HepG2 (cell line): ENCODE measurements around the gene RTBDN. TPM values are rescaled to one million over a fixed set of nuclear protein-coding genes. Genes with fewer than 3 reads are reported as not detected.

ENCODE experiments used
- ATAC-seq: fragments of 200-7000 bp; cut with Tn5 transposase; 3 replicates; pipeline ENCODE4 v1.9.1; 2020; ENCODE audit warnings: mild to moderate bottlenecking, moderate library complexity
- BruUV-seq: library from RNA; stranded (reverse); fragments of 400-500 nt; replicated peaks from 2 replicates; lab custom pipeline; 2021; lab: Mats Ljungman, UMichigan
- CTCF ChIA-PET: fragments of 300-600 bp; formaldehyde crosslinking; extraction: SDS; loops from one replicate; lab custom pipeline; 2021; ENCODE audit warnings: low total read pairs, inconsistent platforms, low intra/inter-chr PET ratio; lab: Yijun Ruan, JAX
- POLR2A ChIA-PET: fragments of 350-600 bp; sonication (Branson Sonifier 250); formaldehyde crosslinking; loops from one replicate; lab custom pipeline; 2020; ENCODE audit warnings: antibody characterized with exemption, inconsistent platforms; lab: Yijun Ruan, JAX
- DNase-seq: peaks from one replicate; pipeline ENCODE4 v3.0.0-alpha.2; 2015; ENCODE audit warnings: low spot score
- FAIRE-seq: peaks from 3 replicates; lab custom pipeline; 2011; peaks lifted over from hg19 to GRCh38; lab: Jason Lieb, UNC
- H2AFZ ChIP-seq: one replicate; pipeline ENCODE4 v1.6.1; 2011; ENCODE audit warnings: low read length, inconsistent platforms
- H3K27ac ChIP-seq: fragments of 300-600 bp; 3 replicates; pipeline ENCODE4 v1.8.0; 2011; ENCODE audit warnings: mixed run types, mild to moderate bottlenecking, mixed read lengths, low read length, inconsistent platforms; ENCODE audit not compliant: insufficient read depth; ENCODE audit errors: extremely low read length
- H3K27me3 ChIP-seq, 2 experiments: fragments of 200-600 bp in 1 of 2; 2 replicates in 1 of 2; 3 replicates in 1 of 2; pipeline versions ENCODE4 v1.6.0 to v1.8.0; 2011; ENCODE audit warnings: low read length in 2 of 2, mild to moderate bottlenecking in 2 of 2, moderate library complexity in 2 of 2, inconsistent platforms in 1 of 2; ENCODE audit not compliant: insufficient read depth in 2 of 2, control insufficient read depth in 1 of 2
- H3K36me3 ChIP-seq, 2 experiments: fragments of 200-600 bp in 1 of 2; replicated peaks in 1 of 2; 2 replicates in 1 of 2; 3 replicates in 1 of 2; pipeline versions ENCODE4 v1.5.1 to v1.8.0; 2011; ENCODE audit warnings: low read length in 2 of 2, inconsistent platforms in 1 of 2; ENCODE audit not compliant: insufficient read depth in 2 of 2, control insufficient read depth in 1 of 2
- H3K4me1 ChIP-seq: 2 replicates; pipeline ENCODE4 v1.5.1; 2012; ENCODE audit warnings: low read length, inconsistent platforms; ENCODE audit not compliant: insufficient read depth
- H3K4me2 ChIP-seq: 2 replicates; pipeline ENCODE4 v1.6.0; 2011; ENCODE audit warnings: low read depth, low read length, inconsistent platforms
- H3K4me3 ChIP-seq, 3 experiments: fragments of 200-600 bp in 1 of 3; sonication (generic), shearing (Covaris generic) in 1 of 3; replicated peaks in 1 of 3; 2 replicates each; pipeline ENCODE4 v1.5.1; 2011 to 2016; ENCODE audit warnings: low read length in 3 of 3, inconsistent platforms in 2 of 3, low read depth in 2 of 3, mild to moderate bottlenecking in 2 of 3, control low read depth in 1 of 3, mixed read lengths in 1 of 3; ENCODE audit not compliant: insufficient read depth in 1 of 3
- H3K79me2 ChIP-seq: one replicate; pipeline ENCODE4 v1.6.1; 2011; ENCODE audit warnings: low read length, inconsistent platforms; ENCODE audit not compliant: insufficient read depth
- H3K9ac ChIP-seq: 2 replicates; pipeline ENCODE4 v1.6.0; 2011; ENCODE audit warnings: mild to moderate bottlenecking, low read depth, low read length, inconsistent platforms; ENCODE audit not compliant: insufficient read depth
- H3K9me3 ChIP-seq: 2 replicates; pipeline ENCODE4 v1.5.1; 2012; ENCODE audit warnings: mild to moderate bottlenecking, low read length
- H4K20me1 ChIP-seq: 2 replicates; pipeline ENCODE4 v1.6.0; 2011; ENCODE audit warnings: inconsistent platforms, mild to moderate bottlenecking, low read length, moderate library complexity; ENCODE audit not compliant: insufficient read depth
- CBFB ChIP-seq: sonication (generic); formaldehyde crosslinking; IDR thresholded peaks from 2 replicates; pipeline ENCODE4 v1.4.0; 2020; ENCODE audit warnings: missing genetic modification reagents
- LCORL ChIP-seq, 2 experiments: fragments of 450-650 bp in 1 of 2; sonication (generic) in 1 of 2; formaldehyde crosslinking in 1 of 2; IDR thresholded peaks; 2 replicates each; pipeline versions ENCODE4 v1.5.0 to v1.6.1; 2017 to 2020; ENCODE audit warnings: antibody characterized with exemption in 1 of 2, missing genetic modification reagents in 1 of 2
- MATR3 ChIP-seq: sonication (generic); formaldehyde crosslinking; IDR thresholded peaks from 2 replicates; pipeline ENCODE4 v1.4.0; 2020; ENCODE audit warnings: missing genetic modification reagents
- PHF8 ChIP-seq: sonication (generic); formaldehyde crosslinking; IDR thresholded peaks from 2 replicates; pipeline ENCODE4 v1.5.0; 2020; ENCODE audit warnings: missing genetic modification reagents
- PITX1 ChIP-seq: sonication (generic); formaldehyde crosslinking; IDR thresholded peaks from 2 replicates; pipeline ENCODE4 v1.5.1; 2020; ENCODE audit warnings: mild to moderate bottlenecking, missing genetic modification reagents
- RFX1 ChIP-seq: fragments of 450-650 bp; IDR thresholded peaks from 2 replicates; pipeline ENCODE4 v1.6.1; 2017
- SP1 ChIP-seq, 2 experiments: fragments of 450-650 bp in 1 of 2; sonication (generic) in 1 of 2; formaldehyde crosslinking in 1 of 2; IDR thresholded peaks; 2 replicates each; pipeline versions ENCODE4 v1.4.0 to v1.6.1; 2016 to 2020; ENCODE audit warnings: missing genetic modification reagents in 1 of 2
- TBP ChIP-seq: sonication (generic); formaldehyde crosslinking; IDR thresholded peaks from 2 replicates; pipeline ENCODE4 v1.5.0; 2020; ENCODE audit warnings: missing genetic modification reagents
- TGIF2 ChIP-seq: IDR thresholded peaks from 2 replicates; pipeline ENCODE4 v1.6.1; 2016; ENCODE audit warnings: control low read depth, missing compliant biosample characterization
- ZMYM4 ChIP-seq: sonication (generic); formaldehyde crosslinking; IDR thresholded peaks from 2 replicates; pipeline ENCODE4 v1.8.1; 2023; ENCODE audit warnings: mild to moderate bottlenecking, missing genetic modification reagents
- ZNF124 ChIP-seq: sonication (generic); formaldehyde crosslinking; IDR thresholded peaks from 2 replicates; pipeline ENCODE4 v1.4.0; 2020; ENCODE audit warnings: missing genetic modification reagents
- ZNF33B ChIP-seq: sonication (generic); formaldehyde crosslinking; IDR thresholded peaks from 2 replicates; pipeline ENCODE4 v1.5.1; 2020; ENCODE audit warnings: mild to moderate bottlenecking, missing genetic modification reagents
- ZNF589 ChIP-seq: sonication (generic); formaldehyde crosslinking; conservative IDR thresholded peaks from 2 replicates; pipeline ENCODE4 v1.8.0; 2022; ENCODE audit warnings: mild to moderate bottlenecking, moderate library complexity, missing genetic modification reagents
- WGBS: methylation state at CpG from one replicate; pipeline ENCODE4 v1.1.6; 2017; ENCODE audit warnings: low lambda C conversion rate; 5-methylcytosine and 5-hydroxymethylcytosine counted together
- in situ Hi-C: cut with HindIII; loops from 2 replicates; pipeline ENCODE4 v1.10.0; 2017; ENCODE audit warnings: low pct_unique_long_range_greater_than_20kb; ENCODE audit not compliant: extremely low pct_ligation_motif_present
- intact Hi-C: fragments of 100-400 bp; cut with micrococcal nuclease; formaldehyde crosslinking; loops from one replicate; pipeline ENCODE4 v1.10.0; 2022; ENCODE audit not compliant: unreplicated experiment
- polyA plus RNA-seq, 8 experiments: library from polyadenylated mRNA; depleted of rRNA in 3 of 8; stranded (reverse) in 7 of 8; unstranded in 1 of 8; fragments of >200 nt; fragmentation: Illumina TruSeq in 4 of 8; extraction: Trizol in 4 of 8; gene quantifications; 2 replicates each; pipeline versions ENCODE4 v1.2.1 to v1.2.3, GENCODE V29; 2011 to 2016; ENCODE audit warnings: low read depth in 4 of 8, missing spikeins in 1 of 8, mixed read lengths in 1 of 8; ENCODE audit not compliant: insufficient read depth in 1 of 8
- total RNA-seq, 5 experiments: library from RNA; depleted of rRNA; stranded (reverse); fragments of >200 nt; fragmentation: Illumina TruSeq; extraction: Trizol; gene quantifications; 2 replicates each; pipeline ENCODE4 v1.2.3, GENCODE V29; 2016; ENCODE audit warnings: low read depth in 1 of 5
- TF ChIP-seq, protein P1 (sequence below): sonication (generic); formaldehyde crosslinking; IDR thresholded peaks from 2 replicates; pipeline ENCODE4 v1.5.0; 2020; ENCODE audit warnings: missing genetic modification reagents
- TF ChIP-seq, protein P2 (sequence below): sonication (generic); formaldehyde crosslinking; IDR thresholded peaks from 2 replicates; pipeline ENCODE4 v1.4.0; 2020; ENCODE audit warnings: missing genetic modification reagents, borderline replicate concordance

Gene RTBDN
- total and polyA plus RNA-seq, 2 of the 13 experiments (the other 11 are each of a cell fraction or from before 2014, with no cell fraction given): 0.27 to 0.48 TPM

DNA sequence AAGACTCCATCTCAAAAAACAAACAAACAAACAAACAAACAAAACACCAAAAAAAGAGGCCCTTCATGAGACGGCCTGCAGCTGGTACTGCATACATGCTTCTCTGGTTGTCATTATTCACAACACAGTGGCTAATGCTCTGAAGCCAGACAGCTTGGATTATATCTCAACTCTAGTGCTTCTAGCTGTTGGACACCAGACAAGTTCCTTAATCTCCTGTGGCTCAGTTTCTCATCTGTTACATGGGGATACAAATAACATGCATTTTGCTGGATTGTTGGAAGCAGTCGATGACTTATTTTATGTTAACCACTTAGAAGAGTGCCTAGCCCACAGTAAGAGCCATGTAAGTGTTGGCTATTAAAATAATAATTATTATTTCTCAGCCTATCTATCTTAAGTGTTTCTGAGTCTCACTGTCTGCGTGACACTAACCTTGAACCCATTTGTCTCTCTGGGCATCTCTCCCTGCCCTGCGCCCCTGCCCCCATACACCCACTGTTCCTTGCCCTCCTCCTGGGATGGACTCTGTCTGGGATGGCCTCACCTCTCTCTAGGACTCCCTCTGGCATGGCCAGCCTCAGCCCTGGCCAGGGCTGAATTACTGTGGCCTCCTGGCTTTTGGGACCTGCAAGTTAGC lies 46.2 kb downstream of the RTBDN start:
- Histone ChIP-seq H3K27me3 (no peaks in the 10 kb centered on the region; a peak in 2 of 5 replicates), H3K4me1 (peaks cover 72% of the 10 kb centered on the region), H4K20me1 (no peaks in the 10 kb centered on the region), H2AFZ (no peak overlapping the region), H3K9me3 (no peaks in the 10 kb centered on the region), H3K27ac (no peak overlapping the region), H3K4me3 (peak overlapping the region in 2 of 3 experiments; percentile 47 to 87; a peak in 4 of 6 replicates), H3K36me3 (no peaks in the 10 kb centered on the region), H3K79me2 (peaks cover 8% of the 10 kb centered on the region), H3K4me2 (peak overlapping the region; percentile 99), H3K9ac (peak overlapping the region; percentile 89; the same call in 1 of the 2 replicates)
- BruUV-seq: no TSS peak
- TF ChIP-seq SP1 (IDR thresholded peaks at IDR 0.05) (no peak), SP1 (CRISPR knock-in tag; IDR thresholded peaks at IDR 0.05) (no peak), PHF8 (CRISPR knock-in tag) (0 out of 2 replicates have a peak, but pooled peaks have one; percentile 4), RFX1 (no peak), TBP (CRISPR knock-in tag) (no peak), MATR3 (CRISPR knock-in tag) (no peak), LCORL (IDR thresholded peaks at IDR 0.05) (no peak), LCORL (CRISPR knock-in tag; IDR thresholded peaks at IDR 0.05) (0 out of 2 replicates have a peak, but pooled peaks have one; percentile 58), CBFB (CRISPR knock-in tag) (no peak), ZMYM4 (CRISPR knock-in tag) (0 out of 2 replicates have a peak, but pooled peaks have one; percentile 18), ZNF33B (CRISPR knock-in tag) (no peak), ZNF124 (CRISPR knock-in tag) (no peak), TGIF2 (no peak), ZNF589 (peak; percentile 55; the same call in 1 of the 2 replicates), PITX1 (CRISPR knock-in tag) (no peak)
- TF ChIP-seq, protein P1, sequence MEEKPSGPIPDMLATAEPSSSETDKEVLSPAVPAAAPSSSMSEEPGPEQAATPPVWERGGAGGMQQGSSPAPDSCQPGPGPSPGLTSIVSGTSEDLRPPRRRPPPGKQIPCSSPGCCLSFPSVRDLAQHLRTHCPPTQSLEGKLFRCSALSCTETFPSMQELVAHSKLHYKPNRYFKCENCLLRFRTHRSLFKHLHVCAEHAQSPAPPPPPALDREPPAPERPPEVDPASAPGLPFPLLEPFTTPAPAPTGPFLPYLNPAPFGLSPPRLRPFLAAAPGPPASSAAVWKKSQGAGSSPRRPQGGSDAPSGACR: 0 out of 2 replicates have a peak, but pooled peaks have one; percentile 4
- TF ChIP-seq, protein P2, sequence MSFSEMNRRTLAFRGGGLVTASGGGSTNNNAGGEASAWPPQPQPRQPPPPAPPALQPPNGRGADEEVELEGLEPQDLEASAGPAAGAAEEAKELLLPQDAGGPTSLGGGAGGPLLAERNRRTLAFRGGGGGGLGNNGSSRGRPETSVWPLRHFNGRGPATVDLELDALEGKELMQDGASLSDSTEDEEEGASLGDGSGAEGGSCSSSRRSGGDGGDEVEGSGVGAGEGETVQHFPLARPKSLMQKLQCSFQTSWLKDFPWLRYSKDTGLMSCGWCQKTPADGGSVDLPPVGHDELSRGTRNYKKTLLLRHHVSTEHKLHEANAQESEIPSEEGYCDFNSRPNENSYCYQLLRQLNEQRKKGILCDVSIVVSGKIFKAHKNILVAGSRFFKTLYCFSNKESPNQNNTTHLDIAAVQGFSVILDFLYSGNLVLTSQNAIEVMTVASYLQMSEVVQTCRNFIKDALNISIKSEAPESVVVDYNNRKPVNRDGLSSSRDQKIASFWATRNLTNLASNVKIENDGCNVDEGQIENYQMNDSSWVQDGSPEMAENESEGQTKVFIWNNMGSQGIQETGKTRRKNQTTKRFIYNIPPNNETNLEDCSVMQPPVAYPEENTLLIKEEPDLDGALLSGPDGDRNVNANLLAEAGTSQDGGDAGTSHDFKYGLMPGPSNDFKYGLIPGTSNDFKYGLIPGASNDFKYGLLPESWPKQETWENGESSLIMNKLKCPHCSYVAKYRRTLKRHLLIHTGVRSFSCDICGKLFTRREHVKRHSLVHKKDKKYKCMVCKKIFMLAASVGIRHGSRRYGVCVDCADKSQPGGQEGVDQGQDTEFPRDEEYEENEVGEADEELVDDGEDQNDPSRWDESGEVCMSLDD (CRISPR knock-in tag): no peak
- WGBS: 14% methylated on average over 4 of the region's 4 CpGs
- no peak for DNase-seq
- ChIA-PET CTCF (no interaction called here), POLR2A (interaction anchor here (1.4 to 1.9 kb wide), 5 partner anchors 10 to 65 kb away, joined by 3 to 21 read pairs (median 5); partner anchors contain the start of genes GET3 and TNPO2)
- FAIRE-seq: no peak
- intact Hi-C loops: no loop called here
- in situ Hi-C loops: no loop called here
- no peak for ATAC-seq
